Kidney epithelial cell (primary cell): Measurements from ENCODE around the gene DUOXA1. TPM values are rescaled to one million over a fixed set of nuclear protein-coding genes. Genes with fewer than 3 reads are reported as not detected.

Source experiments
- DNase-seq: peaks from one replicate; pipeline ENCODE4 v3.0.0-alpha.2; 2010; ENCODE audit warnings: low read depth
- H3K27me3 ChIP-seq: 2 replicates; pipeline ENCODE4 v1.6.0; 2011; ENCODE audit warnings: low read length; ENCODE audit not compliant: control insufficient read depth, insufficient read depth
- H3K36me3 ChIP-seq: 2 replicates; pipeline ENCODE4 v1.5.1; 2011; ENCODE audit warnings: low read length; ENCODE audit not compliant: control insufficient read depth, insufficient read depth
- H3K4me3 ChIP-seq: 2 replicates; pipeline ENCODE4 v1.5.1; 2011; ENCODE audit warnings: low read depth, mild to moderate bottlenecking, control low read depth, low read length
- total RNA-seq: library from RNA; depleted of rRNA; stranded (reverse); fragments of >200 nt; gene quantifications from 2 replicates; pipeline ENCODE4 v1.2.3, GENCODE V29; 2015
- TF ChIP-seq, protein P1 (sequence below): IDR thresholded peaks from 2 replicates; pipeline ENCODE4 v1.5.1; 2011; ENCODE audit warnings: mild to moderate bottlenecking, moderate library complexity, low read length, control low read depth, inconsistent platforms; ENCODE audit not compliant: insufficient read depth, poor library complexity, severe bottlenecking

The DUOXA1 gene
- total RNA-seq, 1 donor from 2014 or later = not detected

- H3K4me3 ChIP-seq = no peak overlapping the region
- H3K27me3 ChIP-seq = peaks cover 85% of the 10 kb centered on the region
- DNase-seq = no peak
- no peaks in the 10 kb centered on the region for H3K36me3 ChIP-seq
- TF ChIP-seq, protein P1, sequence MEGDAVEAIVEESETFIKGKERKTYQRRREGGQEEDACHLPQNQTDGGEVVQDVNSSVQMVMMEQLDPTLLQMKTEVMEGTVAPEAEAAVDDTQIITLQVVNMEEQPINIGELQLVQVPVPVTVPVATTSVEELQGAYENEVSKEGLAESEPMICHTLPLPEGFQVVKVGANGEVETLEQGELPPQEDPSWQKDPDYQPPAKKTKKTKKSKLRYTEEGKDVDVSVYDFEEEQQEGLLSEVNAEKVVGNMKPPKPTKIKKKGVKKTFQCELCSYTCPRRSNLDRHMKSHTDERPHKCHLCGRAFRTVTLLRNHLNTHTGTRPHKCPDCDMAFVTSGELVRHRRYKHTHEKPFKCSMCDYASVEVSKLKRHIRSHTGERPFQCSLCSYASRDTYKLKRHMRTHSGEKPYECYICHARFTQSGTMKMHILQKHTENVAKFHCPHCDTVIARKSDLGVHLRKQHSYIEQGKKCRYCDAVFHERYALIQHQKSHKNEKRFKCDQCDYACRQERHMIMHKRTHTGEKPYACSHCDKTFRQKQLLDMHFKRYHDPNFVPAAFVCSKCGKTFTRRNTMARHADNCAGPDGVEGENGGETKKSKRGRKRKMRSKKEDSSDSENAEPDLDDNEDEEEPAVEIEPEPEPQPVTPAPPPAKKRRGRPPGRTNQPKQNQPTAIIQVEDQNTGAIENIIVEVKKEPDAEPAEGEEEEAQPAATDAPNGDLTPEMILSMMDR = no peak
Observed at GRCh38 chr15:45113380-45113990, 16.2 kb downstream of the DUOXA1 start.

- no peak for DNase-seq
- H3K36me3 ChIP-seq = no peaks in the 10 kb centered on the region
- H3K27me3 ChIP-seq = peaks cover 88% of the 10 kb centered on the region
- TF ChIP-seq, protein P1 = no peak
- H3K4me3 ChIP-seq = no peak overlapping the region
Observed at GRCh38 chr15:45112591-45113379, 16.9 kb downstream of the DUOXA1 start.

DNA sequence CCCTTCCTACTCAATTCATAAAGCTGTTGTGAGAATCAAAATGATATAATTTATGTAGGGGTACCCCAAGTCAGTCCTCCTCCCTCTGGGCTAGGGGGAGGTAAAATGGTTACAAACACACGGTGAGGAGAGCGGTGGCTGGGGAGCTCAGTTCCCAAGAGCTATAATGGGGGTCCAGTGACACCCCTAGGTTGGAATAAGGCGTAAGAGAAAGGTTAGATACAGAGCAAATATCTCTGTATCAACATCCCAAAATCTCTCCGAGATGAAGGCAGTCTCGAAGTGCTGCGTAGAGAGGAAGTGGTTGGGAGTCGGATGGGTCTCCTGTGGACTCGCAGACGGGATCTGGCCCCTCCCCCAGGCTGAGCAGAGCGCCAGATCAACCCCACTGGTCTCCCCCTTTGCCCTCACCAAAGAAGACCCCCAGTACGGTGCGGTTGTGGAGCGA lies 17.5 kb downstream of the DUOXA1 start:
- TF ChIP-seq, protein P1 = no peak
- H3K27me3 ChIP-seq = peaks cover 82% of the 10 kb centered on the region
- H3K4me3 ChIP-seq = no peak overlapping the region
- no peak for DNase-seq
- no peaks in the 10 kb centered on the region for H3K36me3 ChIP-seq

- Histone ChIP-seq H3K27me3 (peaks cover 80% of the 10 kb centered on the region), H3K36me3 (no peaks in the 10 kb centered on the region), H3K4me3 (no peak overlapping the region)
- no peak for DNase-seq
- TF ChIP-seq, protein P1 = no peak
Observed at GRCh38 chr15:45111390-45112142, 18.1 kb downstream of the DUOXA1 start.

DNA sequence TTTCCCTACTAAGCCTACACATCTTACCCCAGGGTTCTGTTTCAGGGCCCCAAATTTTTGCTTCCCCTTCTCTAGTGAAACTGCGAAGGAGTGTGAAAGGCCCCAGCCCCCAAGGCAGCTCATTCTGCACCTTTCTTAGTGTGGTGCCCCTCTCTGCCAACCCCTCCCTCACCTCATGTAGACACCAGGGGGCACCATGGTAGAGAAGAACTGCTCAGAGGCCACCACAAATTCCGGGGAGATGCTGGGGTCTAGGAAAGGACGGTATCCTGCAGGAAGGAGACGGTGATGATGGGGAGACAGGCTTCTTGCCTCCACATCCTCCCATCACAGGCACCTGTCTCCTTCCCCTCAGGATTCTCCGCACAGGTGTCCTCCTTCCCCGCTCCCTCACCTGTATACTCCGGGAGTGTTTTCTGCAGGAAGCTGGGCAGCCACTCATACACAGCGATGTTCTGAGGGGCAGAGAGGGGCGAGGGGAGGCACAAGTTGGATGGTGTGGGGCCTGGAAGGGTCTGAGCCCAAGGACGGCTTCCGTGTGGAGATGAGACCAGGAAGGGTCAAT lies 19.3 kb downstream of the DUOXA1 start:
- no peak for DNase-seq
- no peak overlapping the region for H3K4me3 ChIP-seq
- TF ChIP-seq, protein P1 = peak; percentile 18
- H3K36me3 ChIP-seq = no peaks in the 10 kb centered on the region
- H3K27me3 ChIP-seq = peaks cover 79% of the 10 kb centered on the region
